ENCODE measurements around the gene PHETA1.
"Not testable (repeated sequence)": the region's sequence is repeated elsewhere in the genome, so short reads cannot be mapped to it uniquely, and the experiment has no call there.

Gene PHETA1

GRCh38 chr12:111384596-111384995, 15.7 kb upstream of the PHETA1 start:
- H4K20me1 ChIP-seq (ENCODE audit: control insufficient read depth, insufficient read depth, low read depth, low read length): no peaks in the 10 kb centered on the region
- H3K4me2 ChIP-seq (ENCODE audit: low read length): no peak overlapping the region
- no peaks in the 10 kb centered on the region for H3F3A ChIP-seq (ENCODE audit: control insufficient read depth, insufficient read depth)
- H3K36me3 ChIP-seq (ENCODE audit: control insufficient read depth, low read length): no peaks in the 10 kb centered on the region
- no peaks in the 10 kb centered on the region for H3K9me3 ChIP-seq (ENCODE audit: control insufficient read depth, insufficient read depth, low read length)
- no peaks in the 10 kb centered on the region for H3K4me1 ChIP-seq (ENCODE audit: control insufficient read depth, low read length)
- H3K9me2 ChIP-seq (replicated peaks; ENCODE audit: control insufficient read depth, low read length): no peaks in the 10 kb centered on the region
- H3K79me2 ChIP-seq (ENCODE audit: control insufficient read depth, low read length): no peaks in the 10 kb centered on the region
- no peak overlapping the region for H3K4me3 ChIP-seq (ENCODE audit: low read length)
- TF ChIP-seq EZH2phosphoT487 (IDR thresholded peaks at IDR 0.05; ENCODE audit: borderline replicate concordance, low read length) (no peak), CTCF (IDR thresholded peaks at IDR 0.05; ENCODE audit: low read depth, low read length, poor library complexity, severe bottlenecking) (no peak)
- no peak overlapping the region for H3K27ac ChIP-seq (ENCODE audit: low read depth, low read length)
- peaks cover 10% of the 10 kb centered on the region for H3K27me3 ChIP-seq (ENCODE audit: control insufficient read depth, low read length)

- no peak overlapping the region for H3K4me2 ChIP-seq (ENCODE audit: low read length)
- peaks cover 3% of the 10 kb centered on the region; the same call in 1 of the 2 replicates for H3K9me3 ChIP-seq (ENCODE audit: control insufficient read depth, insufficient read depth, low read length)
- no peaks in the 10 kb centered on the region for H3K36me3 ChIP-seq (ENCODE audit: control insufficient read depth, low read length)
- H3K79me2 ChIP-seq (ENCODE audit: control insufficient read depth, low read length): no peaks in the 10 kb centered on the region
- no peaks in the 10 kb centered on the region for H3K9me2 ChIP-seq (replicated peaks; ENCODE audit: control insufficient read depth, low read length)
- H3K27ac ChIP-seq (ENCODE audit: low read depth, low read length): no peak overlapping the region
- no peaks in the 10 kb centered on the region for H3K4me1 ChIP-seq (ENCODE audit: control insufficient read depth, low read length)
- no peaks in the 10 kb centered on the region for H4K20me1 ChIP-seq (ENCODE audit: control insufficient read depth, insufficient read depth, low read depth, low read length)
- peaks cover 7% of the 10 kb centered on the region for H3K27me3 ChIP-seq (ENCODE audit: control insufficient read depth, low read length)
- no peak for TF ChIP-seq CTCF (IDR thresholded peaks at IDR 0.05; ENCODE audit: low read depth, low read length, poor library complexity, severe bottlenecking)
- TF ChIP-seq EZH2phosphoT487 (IDR thresholded peaks at IDR 0.05; ENCODE audit: borderline replicate concordance, low read length): no peak
- no peaks in the 10 kb centered on the region for H3F3A ChIP-seq (ENCODE audit: control insufficient read depth, insufficient read depth)
- no peak overlapping the region for H3K4me3 ChIP-seq (ENCODE audit: low read length)
Observed at GRCh38 chr12:111379942-111380554, 11.2 kb upstream of the PHETA1 start.

- no peaks in the 10 kb centered on the region for H3K36me3 ChIP-seq (ENCODE audit: control insufficient read depth, low read length)
- H3K27me3 ChIP-seq (ENCODE audit: control insufficient read depth, low read length): peaks cover 3% of the 10 kb centered on the region; the same call in 1 of the 2 replicates
- H3K9me2 ChIP-seq (replicated peaks; ENCODE audit: control insufficient read depth, low read length): no peaks in the 10 kb centered on the region
- H3K4me1 ChIP-seq (ENCODE audit: control insufficient read depth, low read length): no peaks in the 10 kb centered on the region
- H3K27ac ChIP-seq (ENCODE audit: low read depth, low read length): no peak overlapping the region
- H3F3A ChIP-seq (ENCODE audit: control insufficient read depth, insufficient read depth): no peaks in the 10 kb centered on the region
- peaks cover 3% of the 10 kb centered on the region; the same call in 1 of the 2 replicates for H3K9me3 ChIP-seq (ENCODE audit: control insufficient read depth, insufficient read depth, low read length)
- H3K4me3 ChIP-seq (ENCODE audit: low read length): no peak overlapping the region
- TF ChIP-seq CTCF (IDR thresholded peaks at IDR 0.05; ENCODE audit: low read depth, low read length, poor library complexity, severe bottlenecking) (no peak), EZH2phosphoT487 (IDR thresholded peaks at IDR 0.05; ENCODE audit: borderline replicate concordance, low read length) (no peak)
- no peak overlapping the region for H3K4me2 ChIP-seq (ENCODE audit: low read length)
- no peaks in the 10 kb centered on the region for H4K20me1 ChIP-seq (ENCODE audit: control insufficient read depth, insufficient read depth, low read depth, low read length)
- no peaks in the 10 kb centered on the region for H3K79me2 ChIP-seq (ENCODE audit: control insufficient read depth, low read length)
Observed at GRCh38 chr12:111377440-111377839, 8.5 kb upstream of the PHETA1 start.

- H3K9me3 ChIP-seq (ENCODE audit: control insufficient read depth, insufficient read depth, low read length); H3K9me2 ChIP-seq (replicated peaks; ENCODE audit: control insufficient read depth, low read length); H3K4me2 ChIP-seq (ENCODE audit: low read length); H3K36me3 ChIP-seq (ENCODE audit: control insufficient read depth, low read length); H4K20me1 ChIP-seq (ENCODE audit: control insufficient read depth, insufficient read depth, low read depth, low read length); H3F3A ChIP-seq (ENCODE audit: control insufficient read depth, insufficient read depth); H3K27me3 ChIP-seq (ENCODE audit: control insufficient read depth, low read length); H3K4me3 ChIP-seq (ENCODE audit: low read length); H3K27ac ChIP-seq (ENCODE audit: low read depth, low read length); H3K79me2 ChIP-seq (ENCODE audit: control insufficient read depth, low read length): not testable (repeated sequence)
- H3K4me1 ChIP-seq (ENCODE audit: control insufficient read depth, low read length): peaks cover 14% of the 10 kb centered on the region
Observed at GRCh38 chr12:111373231-111373630, 4.3 kb upstream of the PHETA1 start.
